ENCODE results near the gene MRPL57. TPM values are rescaled to one million over a fixed set of nuclear protein-coding genes. Genes with fewer than 3 reads are reported as not detected.
"Not testable (repeated sequence)": the region's sequence is repeated elsewhere in the genome, so short reads cannot be mapped to it uniquely, and the experiment has no call there.

MRPL57 gene
- 10 to 100 TPM in 11 of 12 donors, not detected in 1; 13.6 to 17.6 (median 15.5) TPM for polyA plus RNA-seq (ENCODE audit: insufficient read length in 12 of 12)
- long read RNA-seq, donor 1, transcript MRPL57-201 (2 exons, 2,246 nt): major isoform, 75 of 94 reads
- long read RNA-seq, donor 1, partial matches to known transcripts: 0 of 94 reads
- long read RNA-seq, donor 1, other reads (novel, unspliced or antisense): 19 of 94 reads
- long read RNA-seq, donor 2, transcript MRPL57-201 (2 exons, 2,246 nt): major isoform, 53 of 68 reads
- long read RNA-seq, donor 2, partial matches to known transcripts: 0 of 68 reads
- long read RNA-seq, donor 2, other reads (novel, unspliced or antisense): 15 of 68 reads
- long read RNA-seq, donor 3, transcript MRPL57-201 (2 exons, 2,246 nt): major isoform, 24 of 36 reads
- long read RNA-seq, donor 3, partial matches to known transcripts: 7 of 36 reads
- long read RNA-seq, donor 3, other reads (novel, unspliced or antisense): 5 of 36 reads
- long read RNA-seq, donor 4, transcript MRPL57-201 (2 exons, 2,246 nt): major isoform, 11 of 21 reads
- long read RNA-seq, donor 4, partial matches to known transcripts: 10 of 21 reads
- long read RNA-seq, donor 4, other reads (novel, unspliced or antisense): 0 of 21 reads
- long read RNA-seq, donor 5, transcript MRPL57-201 (2 exons, 2,246 nt): major isoform, 70 of 85 reads
- long read RNA-seq, donor 5, partial matches to known transcripts: 0 of 85 reads
- long read RNA-seq, donor 5, other reads (novel, unspliced or antisense): 15 of 85 reads
- long read RNA-seq, donor 6, transcript MRPL57-201 (2 exons, 2,246 nt): major isoform, 22 of 22 reads
- long read RNA-seq, donor 6, partial matches to known transcripts: 0 of 22 reads
- long read RNA-seq, donor 6, other reads (novel, unspliced or antisense): 0 of 22 reads
- long read RNA-seq, donor 7, transcript MRPL57-201 (2 exons, 2,246 nt): major isoform, 21 of 21 reads
- long read RNA-seq, donor 7, partial matches to known transcripts: 0 of 21 reads
- long read RNA-seq, donor 7, other reads (novel, unspliced or antisense): 0 of 21 reads
- long read RNA-seq, donor 8, transcript MRPL57-201 (2 exons, 2,246 nt): major isoform, 59 of 67 reads
- long read RNA-seq, donor 8, partial matches to known transcripts: 0 of 67 reads
- long read RNA-seq, donor 8, other reads (novel, unspliced or antisense): 8 of 67 reads
- long read RNA-seq, donor 9, transcript MRPL57-201 (2 exons, 2,246 nt): major isoform, 30 of 46 reads
- long read RNA-seq, donor 9, partial matches to known transcripts: 10 of 46 reads
- long read RNA-seq, donor 9, other reads (novel, unspliced or antisense): 6 of 46 reads
- long read RNA-seq, donor 10, transcript MRPL57-201 (2 exons, 2,246 nt): major isoform, 62 of 77 reads
- long read RNA-seq, donor 10, partial matches to known transcripts: 8 of 77 reads
- long read RNA-seq, donor 10, other reads (novel, unspliced or antisense): 7 of 77 reads
- long read RNA-seq, donor 11, transcript MRPL57-201 (2 exons, 2,246 nt): major isoform, 38 of 46 reads
- long read RNA-seq, donor 11, partial matches to known transcripts: 0 of 46 reads
- long read RNA-seq, donor 11, other reads (novel, unspliced or antisense): 8 of 46 reads

DNA sequence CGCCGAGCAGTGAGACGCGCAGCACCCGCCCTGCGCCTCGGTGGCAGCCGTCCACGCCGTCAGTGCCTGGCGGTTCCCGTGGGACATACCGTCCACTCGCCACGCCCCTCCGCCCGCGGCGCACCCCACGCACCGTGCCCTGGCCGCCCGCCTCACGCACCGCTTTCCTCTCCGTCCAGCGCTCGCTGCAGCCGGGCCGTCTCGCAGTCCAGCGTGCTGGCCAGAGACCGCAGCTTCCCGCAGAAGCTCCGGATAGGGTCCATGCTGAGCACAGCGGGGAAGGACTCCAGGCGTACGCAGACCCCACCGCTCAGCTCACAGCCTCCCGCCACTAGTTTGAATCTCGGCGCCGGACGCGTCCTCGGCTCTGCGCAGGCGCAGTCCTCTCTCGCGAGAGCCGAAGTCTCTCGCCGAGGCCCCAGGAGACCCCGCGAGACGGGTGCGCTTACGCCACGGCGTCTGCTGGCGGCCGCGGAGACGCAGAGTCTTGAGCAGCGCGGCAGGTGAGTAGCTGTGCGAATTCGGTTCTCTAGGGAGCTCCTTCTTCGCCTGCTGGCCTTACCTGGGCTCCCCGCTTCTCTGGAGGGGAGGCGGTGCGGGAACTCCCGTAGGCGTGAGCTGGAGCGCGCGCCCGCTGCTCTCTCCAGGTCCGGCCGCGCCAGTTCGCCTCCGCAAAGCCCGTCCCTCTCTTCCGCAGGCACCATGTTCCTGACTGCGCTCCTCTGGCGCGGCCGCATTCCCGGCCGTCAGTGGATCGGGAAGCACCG is at the start of gene MRPL57, which contains the start of gene SKA3:
Gene MRPL57, plus strand, starts transcription at position 444 of the 767 bp plus-strand sequence. Its CDS starts 259 bp downstream, at position 703.
Gene SKA3, minus strand, starts transcription at position 338 of the 767 bp plus-strand sequence. Its CDS starts 75 bp downstream, at position 263.
- DNase-seq: peak; percentile 96

DNA sequence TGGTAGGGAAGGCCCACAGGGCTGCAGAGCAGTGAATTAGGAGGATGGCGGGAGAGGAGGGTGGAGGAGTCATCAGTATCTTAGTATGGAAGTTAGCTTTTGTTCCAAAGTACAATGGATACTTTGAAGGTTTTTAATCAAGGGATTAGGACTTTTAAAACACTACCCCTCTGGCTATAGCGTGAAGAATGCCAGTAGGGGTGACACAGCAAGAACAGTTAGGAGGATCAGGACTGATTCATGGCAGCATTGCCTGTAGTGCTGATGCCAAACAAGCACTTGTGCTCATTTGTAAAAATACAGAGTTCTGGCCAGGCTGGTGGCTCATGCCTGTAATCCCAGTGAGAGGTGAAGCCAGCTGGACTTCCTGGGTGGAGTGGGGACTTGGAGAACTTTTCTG is 46.3 kb upstream of the MRPL57 start:
- DNase-seq: no peak

DNA sequence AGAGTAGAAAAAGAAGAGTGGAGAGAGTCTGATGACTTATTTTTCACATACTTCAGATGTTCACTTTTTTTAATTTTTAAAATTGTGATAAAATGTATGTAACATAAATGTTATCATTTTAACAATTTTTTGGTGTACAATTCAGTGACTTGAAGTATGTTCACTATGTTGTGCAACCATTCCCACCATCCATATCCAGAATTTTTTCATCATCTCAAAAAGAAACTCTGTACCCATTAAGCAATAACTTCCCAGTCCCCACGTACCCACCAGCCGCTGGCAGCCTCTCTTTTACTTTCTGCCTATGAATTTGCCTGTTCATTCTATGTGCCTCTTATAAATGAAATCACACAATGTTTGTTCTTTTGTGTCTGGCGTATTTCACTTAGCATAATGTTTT is 43.4 kb upstream of the MRPL57 start:
- DNase-seq: no peak

DNA sequence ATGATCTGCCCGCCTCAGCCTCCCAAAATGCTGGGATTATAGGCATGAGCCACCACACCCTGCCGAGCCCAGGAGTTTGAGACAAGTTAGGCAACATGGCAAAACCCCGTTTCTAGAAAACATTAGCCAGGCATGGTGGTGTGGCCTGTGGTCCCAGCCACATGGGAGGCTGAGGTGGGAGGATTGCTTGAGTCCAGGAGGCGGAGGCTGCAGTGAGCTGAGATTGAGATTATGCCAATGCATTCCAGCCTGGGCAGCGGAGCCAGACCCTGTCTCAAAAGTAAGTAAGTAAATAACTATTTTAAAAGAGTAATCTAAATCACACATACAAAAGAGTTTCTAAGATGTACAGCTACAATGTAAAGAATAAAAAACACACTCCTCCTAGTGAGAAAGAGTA is 42.0 kb upstream of the MRPL57 start:
- no peak for DNase-seq

DNA sequence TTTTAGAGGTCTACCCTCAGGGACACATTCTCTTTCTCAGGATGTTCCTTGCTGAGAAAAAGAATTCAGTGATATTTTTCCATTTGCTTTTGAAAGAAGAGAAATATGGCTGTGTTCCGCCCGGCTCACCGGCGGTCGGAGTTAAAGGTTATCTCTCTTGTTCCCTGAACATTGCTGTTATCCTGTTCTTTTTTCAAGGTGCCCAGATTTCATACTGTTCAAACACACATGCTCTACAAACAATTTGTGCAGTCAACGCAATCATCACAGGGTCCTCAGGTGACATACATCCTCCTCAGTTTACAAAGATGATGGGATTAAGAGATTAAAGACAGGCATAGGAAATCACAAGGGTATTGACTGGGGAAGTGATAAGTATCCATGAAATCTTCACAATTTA is 40.6 kb upstream of the MRPL57 start:
- not testable (repeated sequence) for DNase-seq

DNA sequence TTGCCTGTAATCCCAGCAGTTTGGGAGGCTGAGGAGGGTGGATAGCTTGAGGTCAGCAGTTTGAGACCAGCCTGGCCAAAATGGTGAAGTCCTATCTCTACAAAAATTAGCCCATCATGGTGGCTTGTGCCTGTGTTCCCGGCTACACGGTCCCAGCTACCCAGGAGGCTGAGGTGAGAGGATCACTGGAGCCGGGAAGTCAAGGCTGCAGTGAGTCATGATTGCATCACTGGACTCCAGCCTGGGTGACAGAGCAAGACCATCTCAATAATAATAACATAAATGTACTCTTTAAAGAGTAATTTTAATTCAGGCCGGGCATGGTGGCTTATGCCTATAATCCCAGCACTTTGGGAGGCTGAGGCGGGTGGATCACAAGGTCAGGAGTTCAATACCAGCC is 38.8 kb upstream of the MRPL57 start:
- no peak for DNase-seq

DNA sequence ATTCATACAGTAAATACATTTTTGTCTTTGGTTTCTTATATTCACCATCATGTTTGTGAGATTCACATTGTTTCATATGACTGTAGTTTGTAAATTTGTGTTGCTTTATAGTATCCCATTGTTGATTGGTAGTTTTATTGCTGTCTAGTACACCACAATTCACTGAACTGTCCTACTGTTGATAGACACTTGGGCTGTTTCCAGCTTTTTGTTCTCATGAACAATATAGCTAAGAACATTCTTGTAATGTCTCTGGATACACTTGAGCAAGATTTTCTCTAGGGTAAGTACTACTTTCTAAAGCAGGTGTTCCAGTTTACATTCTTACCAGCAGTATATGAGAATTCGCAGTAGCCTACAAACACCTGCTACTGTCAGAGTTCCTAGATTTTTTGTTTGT is 37.9 kb upstream of the MRPL57 start:
- DNase-seq: no peak

DNA sequence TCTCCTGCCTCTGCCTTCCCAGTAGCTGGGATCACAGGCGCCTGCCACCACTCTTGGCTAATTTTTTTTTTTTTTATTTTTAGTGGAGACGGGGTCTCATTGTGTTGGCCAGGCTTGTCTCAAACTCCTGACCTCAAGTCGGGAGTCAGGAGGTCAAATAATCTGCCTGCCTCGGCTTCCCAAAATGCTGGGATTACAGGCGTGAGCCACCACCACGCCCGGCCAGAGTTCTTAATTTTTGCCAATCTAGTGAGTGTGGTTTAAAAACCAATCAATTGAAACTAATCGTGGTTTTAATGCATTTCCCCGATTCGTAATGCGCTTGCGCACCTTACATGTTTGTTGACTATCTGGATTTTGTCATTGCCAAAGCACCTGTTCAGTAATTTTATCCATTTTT is 37.1 kb upstream of the MRPL57 start:
- DNase-seq: no peak

DNA sequence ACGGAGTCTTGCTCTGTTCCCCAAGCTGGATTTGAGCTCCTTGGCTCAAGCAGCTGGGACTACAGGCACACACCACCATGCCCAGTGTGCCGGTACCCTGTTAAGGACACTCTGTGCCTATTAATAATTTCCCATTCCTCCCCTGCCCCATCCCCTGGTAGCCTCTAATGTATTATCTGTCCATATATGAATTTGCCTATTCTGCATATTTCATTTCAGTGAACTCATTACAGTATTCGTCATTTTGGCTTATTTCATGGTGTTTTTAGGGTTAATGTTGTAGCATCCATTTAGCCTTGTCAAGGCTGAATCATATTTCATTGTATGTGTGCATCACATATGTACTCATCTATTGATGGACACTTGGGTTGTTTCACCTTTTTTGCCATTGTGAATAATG is 33.7 kb upstream of the MRPL57 start:
- no peak for DNase-seq

DNA sequence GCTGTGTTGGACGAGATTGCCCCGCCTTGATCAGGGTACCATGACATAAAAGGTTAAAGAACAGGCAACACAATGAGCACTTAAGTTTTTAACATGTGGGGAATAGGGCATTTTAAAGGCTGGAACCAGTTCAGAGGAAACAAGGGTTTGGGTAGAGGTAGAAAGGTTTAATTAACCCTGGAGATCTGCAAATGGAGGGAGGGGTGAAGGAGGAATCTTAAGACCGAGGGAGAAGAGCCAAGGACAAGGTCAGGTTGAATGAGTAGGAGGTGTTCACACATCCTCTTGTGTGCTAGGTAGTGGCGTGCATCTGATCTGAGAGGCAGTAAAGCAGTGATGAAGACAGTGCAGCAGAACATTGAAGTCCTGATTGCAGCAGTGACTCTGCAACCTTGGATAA is 28.6 kb upstream of the MRPL57 start:
- DNase-seq: no peak

DNA sequence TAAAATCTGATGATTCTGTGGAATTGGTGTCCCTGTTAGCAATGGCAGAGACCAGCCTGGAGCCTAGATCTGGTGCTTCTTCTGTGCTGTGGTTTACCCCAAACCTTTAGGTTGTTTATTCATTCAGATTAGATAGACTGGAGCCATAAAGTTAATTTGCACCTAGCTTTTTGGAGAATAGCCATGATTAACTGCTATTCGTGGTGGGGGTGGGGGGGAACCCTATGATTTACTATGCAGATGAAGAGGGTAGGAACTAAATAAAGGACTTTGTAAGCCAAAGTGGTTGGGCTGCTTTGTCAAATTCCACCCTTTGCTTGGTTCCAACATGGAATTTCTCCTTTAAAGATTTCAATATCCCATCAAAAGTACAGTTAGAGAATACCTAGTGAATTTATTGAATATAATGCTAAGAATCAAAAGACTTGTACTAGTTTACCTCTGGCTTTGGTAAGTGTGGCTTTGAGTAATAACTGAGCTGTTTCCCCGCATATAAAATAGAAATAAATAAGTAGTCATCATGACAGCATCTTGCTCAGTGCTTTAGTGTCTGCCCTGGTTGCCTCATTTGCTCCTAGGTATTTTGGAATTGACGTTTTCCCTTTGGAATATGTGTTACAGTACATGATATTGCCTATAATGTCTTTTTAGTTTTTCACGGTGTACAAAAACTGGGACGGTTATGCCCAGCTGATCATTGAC is 27.8 kb upstream of the MRPL57 start:
- no peak for DNase-seq

DNA sequence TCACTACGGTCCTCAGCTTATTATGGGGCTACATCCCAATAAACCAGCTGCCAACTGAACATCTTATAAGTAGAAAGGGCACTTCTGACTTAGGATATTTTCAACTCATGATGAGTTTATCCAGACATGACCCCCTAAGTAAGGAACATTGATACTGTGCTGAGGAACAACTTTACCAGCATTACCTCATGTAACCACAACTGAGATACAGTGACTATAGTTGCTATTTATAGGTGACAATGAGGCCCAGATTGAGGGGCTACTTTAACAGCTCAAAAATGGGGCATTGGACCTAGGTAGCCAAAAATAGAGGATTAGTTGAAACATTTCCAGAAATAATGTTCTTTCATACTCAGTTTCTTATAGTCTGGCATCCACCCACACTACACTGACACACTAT is 26.9 kb upstream of the MRPL57 start:
- no peak for DNase-seq

DNA sequence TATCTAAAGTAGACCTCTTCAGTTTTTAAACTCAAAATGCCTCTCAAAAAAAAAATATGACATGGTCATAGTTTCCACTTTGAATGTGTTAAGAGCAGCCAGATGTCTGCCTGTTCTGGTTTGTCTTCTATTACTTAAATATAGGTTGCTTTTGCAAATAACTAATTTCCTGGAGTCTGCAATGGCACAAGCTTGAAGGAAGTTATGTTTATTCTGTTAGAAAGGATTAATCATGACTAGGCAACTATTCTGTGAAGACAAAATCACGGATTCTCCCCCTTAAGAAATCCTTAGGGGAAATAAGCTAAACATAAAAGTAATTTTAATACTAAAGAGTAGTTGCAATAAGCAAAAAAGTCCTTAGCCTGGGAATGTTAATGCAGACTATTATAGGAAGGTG is 26.4 kb upstream of the MRPL57 start:
- no peak for DNase-seq

DNA sequence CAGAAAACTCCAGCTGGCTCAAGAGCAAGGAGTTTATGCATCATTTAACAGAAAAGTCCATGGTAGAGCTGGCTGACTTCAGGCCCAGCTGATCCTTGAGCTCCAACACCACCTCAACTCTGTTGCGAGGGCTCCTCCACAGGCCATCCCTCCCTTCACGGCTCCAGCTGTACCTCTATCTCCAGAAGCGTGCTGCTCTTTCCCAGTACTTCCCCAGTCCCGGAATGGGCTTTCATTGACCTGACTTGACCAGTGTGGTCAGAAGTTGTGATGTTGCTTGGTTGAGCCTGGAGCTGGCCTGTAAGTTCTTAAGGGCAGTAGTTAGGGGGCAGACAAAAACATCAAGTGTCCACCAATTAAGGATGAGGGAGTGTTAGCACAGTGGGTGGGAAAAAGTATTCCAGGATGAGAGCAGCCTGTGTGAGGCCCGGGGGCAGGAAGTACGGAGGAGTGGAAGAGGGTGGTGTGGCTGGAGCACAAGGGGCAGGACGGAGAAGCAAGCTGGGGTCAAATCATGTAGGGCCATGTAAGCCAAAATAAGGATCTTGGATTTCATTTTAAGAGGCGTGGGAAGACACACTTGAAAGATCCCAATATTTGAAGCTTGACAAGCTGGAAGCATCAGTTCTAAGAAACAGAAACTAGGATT is 24.1 kb upstream of the MRPL57 start:
- DNase-seq: no peak

DNA sequence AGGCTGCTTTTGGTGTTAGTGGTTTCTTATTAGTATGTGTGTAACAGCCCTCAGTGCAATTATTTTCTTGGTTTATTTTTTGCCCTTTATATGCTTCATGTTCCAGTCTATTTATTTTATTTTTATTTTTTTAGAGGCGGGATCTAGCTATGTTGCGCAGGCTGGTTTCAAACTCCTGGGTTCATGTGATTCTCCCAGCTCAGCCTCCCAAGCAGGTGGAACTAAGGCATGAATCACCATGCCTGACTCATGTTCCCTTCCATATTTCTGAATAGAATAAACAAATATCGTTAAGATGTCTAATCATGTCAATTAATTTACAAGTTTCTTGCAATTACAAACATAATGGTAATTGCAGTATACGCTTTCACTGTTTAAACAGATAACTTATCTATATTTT is 11.8 kb upstream of the MRPL57 start:
- DNase-seq: no peak

DNA sequence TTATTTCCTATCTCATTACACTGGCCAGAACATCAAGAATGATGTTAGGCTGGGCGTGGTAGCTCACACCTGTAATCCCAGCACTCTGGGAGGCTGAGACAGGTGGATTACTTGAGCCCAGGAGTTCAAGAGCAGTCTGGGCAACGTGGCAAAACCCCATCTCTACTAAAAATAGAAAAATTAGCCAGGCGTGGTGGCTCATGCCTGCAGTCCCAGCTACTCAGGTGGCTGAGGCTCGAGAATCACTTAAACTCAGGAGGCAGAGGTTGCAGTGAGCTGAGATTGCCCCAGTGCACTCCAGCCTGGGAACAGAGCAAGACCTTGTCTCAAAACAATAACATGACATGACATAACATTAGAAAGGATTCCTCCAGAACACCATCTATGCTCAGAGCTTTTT is 10.9 kb upstream of the MRPL57 start:
- not testable (repeated sequence) for DNase-seq

DNA sequence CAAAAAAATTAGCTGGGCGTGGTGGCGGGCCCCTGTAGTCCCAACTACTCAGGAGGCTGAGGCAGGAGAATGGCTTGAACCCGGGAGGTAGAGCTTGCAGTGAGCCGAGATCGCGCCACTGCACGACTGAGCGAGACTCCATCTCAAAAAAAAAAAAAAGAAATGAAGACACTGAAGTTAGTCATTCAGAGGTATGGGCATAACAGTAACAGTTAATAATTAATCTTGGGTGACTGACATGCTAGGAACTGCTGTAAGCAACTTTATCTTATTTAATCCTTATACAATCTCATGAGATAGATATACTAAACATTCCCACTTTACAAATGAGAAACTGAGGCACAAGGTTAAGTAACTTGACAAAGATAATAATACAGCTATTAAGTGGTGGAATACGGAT is 5.0 kb upstream of the MRPL57 start:
- DNase-seq: no peak

DNA sequence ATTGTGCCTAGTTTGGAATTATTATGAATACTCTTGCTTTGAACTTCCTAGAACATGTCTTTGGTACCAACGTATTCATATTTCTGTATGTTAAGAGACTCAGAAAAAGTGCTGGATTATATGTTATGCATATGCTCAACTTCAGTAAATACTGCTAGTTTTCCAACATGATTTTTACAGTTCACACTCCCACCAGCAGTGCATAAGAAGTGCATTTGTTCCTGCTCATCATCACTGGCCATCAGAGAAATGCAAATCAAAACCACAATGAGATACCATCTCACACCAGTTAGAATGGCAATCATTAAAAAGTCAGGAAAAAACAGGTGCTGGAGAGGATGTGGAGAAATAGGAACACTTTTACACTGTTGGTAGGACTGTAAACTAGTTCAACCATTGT is 2.7 kb upstream of the MRPL57 start:
- not testable (repeated sequence) for DNase-seq

DNA sequence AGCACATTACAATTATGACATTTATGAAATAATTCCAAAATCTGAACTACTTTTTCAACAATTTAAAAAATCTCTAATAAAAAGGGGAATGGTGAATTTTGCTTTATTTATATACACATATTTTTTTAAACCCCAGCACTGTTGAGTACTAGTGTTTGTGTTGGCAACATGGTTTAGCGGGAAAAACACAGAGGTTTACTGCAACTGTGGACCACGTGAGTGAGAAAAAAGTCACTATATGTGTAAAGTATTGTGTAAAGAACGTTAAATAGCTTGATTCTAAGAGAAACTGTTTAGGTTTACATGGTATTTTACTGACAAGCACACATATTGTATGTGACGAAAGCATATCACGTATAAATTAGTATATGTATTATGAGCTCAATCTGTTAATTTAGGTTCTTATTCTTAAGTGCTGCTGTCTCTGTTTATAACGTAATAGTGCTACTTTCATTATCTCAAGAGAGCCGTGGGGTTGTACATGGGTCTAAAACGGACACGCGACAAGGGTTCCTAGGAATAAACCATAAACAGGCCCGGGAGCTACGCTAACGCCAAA is 723 bp upstream of the MRPL57 start:
- DNase-seq: no peak
